GM21619 (cell line): ENCODE results near the gene PRDX1.
"Not testable (repeated sequence)": the region's sequence is repeated elsewhere in the genome, so short reads cannot be mapped to it uniquely, and the experiment has no call there.

ENCODE experiments used
- ATAC-seq: cut with Tn5 transposase; IDR thresholded peaks from one replicate; pipeline ENCODE4 v1.9.1; 2021; ENCODE audit not compliant: unreplicated experiment

Gene PRDX1

DNA sequence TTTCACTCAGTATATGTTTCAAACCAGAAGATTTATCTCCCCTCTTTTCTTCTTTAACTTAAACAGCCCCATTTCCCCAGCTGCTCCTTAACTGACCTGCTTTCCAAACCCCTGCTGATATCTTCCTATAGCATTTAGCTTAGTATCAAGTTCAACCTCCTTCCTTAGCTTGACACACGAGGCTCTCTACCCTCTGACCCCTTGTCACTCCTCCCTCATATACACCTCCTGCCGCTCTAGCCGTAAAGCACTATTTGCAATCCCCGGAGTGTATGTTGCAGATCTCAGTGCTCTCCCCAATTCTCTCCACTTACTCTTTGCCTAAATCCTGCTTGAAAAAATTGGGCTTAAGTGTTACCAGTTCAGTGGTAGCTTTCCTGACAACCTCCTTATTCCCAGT lies 15.2 kb upstream of the PRDX1 start:
- ATAC-seq = no peak

DNA sequence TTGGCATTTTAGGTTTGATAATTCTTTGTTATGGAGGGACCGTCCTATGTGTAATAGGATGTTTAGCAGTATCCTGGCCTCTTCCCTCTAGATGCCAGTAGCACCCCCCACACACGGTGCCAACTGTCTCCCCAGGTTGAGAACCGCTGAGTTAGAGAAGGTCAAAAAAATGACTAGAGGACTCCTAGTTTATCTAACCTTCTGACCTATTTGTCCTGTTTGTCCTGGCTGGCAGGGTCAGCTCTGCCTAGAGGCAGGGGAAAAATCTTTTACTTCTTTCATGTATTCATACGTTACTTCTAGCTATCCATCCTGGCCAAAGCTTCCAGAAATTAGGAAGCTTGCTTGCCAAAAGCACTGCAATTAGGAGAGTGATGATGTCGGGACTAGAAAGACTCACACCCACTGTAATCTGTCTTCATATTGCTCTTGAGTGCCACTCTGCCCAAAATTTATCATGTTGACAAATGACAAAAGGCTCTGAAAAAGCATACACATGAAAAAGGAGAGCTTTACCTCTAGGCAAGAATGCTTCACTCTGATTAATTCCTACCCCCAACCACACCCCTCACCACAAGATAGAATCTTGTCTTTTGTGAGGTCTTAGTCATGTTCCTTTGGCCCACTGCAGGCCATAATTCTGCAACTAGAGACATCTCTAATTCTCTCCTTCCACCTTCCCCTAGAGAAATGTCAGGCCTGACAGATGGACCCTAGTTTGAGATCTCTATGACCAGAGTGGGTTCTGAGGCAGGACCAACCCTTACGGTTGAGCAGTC lies 14.5 kb upstream of the PRDX1 start:
- ATAC-seq = no peak

DNA sequence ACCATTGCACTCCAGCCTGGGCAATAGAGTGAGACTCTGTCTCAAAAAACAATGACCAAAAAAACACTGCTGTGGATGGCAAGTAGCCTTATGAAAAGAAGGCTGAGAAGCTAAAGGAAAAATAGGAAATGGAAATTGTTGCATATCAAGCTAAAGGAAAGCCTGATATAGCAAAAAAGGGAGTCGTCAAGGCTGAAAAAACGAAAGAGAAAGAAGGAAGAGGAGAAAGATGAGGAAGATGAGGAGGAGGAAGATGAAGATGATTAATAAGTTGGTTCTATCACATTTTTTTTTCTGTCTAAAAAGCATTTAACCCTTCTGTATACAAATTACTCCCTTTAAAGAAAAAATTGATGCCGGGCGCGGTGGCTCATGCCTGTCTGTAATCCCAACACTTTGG lies 10.2 kb upstream of the PRDX1 start:
- ATAC-seq = no peak

DNA sequence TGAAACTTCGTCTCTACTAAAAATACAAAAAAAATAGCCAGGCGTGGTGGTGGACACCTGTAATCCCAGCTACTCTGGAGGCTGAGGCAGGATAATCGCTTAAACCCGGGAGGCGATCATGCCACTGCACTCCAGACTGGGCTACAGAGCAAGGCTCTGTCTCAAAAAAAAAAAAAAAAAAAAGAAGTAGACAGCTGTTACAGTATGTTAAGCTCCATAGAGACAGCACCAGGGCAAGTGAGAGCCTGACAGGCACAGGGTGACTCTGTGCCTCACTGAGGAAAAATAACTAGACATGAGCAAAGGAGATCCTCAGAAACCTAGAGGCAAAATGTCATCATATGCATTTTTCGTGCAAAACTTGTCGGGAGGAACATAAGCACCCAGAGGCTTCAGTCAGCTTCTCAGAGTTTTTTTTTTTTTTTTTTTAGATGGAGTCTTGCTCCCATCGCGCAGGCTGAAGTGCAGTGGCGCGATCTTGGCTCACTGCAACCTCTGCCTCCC lies 9.0 kb upstream of the PRDX1 start:
- ATAC-seq = no peak

DNA sequence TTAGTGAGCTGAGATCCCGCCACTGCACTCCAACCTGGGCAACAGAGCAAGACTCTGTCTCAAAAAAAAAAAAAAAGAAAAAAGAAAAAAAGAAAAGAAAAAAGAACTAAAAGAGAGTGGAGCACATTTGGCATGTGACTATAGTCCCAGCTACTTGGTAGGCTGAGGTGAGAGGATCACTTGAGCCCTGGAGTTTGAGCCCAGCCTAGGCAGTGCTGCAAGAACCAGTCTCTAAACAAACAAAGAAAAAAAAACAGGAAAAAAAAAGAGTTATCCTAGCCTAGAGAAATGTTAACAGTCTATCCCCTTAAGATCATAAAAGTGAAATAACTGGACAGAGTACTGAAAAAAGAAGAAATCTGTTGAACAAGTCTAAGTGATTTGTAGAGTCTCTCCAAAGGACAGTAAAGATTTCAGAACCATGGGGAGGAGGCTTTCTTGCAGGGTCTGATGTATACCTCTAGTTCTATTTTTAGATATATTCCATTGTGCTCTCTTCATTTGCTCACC lies 4.5 kb upstream of the PRDX1 start:
- no peak for ATAC-seq

DNA sequence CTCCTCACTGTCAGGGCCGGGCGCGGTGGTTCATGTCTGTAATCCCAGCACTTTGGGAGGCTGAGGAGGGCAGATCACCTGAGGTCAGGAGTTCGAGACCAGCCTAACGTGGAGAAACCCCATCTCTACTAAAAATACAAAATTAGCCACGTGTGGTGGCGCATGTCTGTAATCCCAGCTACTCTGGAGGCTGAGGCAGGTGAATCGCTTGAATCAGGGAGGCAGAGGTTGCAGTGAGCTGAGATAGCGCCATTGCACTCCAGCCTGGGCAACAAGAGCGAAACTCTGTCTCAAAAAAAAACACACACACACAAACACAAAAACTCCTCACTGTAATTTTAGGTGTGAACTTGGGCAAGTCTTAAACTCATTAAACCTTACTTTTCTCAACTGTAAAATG lies 2.3 kb upstream of the PRDX1 start:
- ATAC-seq = not testable (repeated sequence)

DNA sequence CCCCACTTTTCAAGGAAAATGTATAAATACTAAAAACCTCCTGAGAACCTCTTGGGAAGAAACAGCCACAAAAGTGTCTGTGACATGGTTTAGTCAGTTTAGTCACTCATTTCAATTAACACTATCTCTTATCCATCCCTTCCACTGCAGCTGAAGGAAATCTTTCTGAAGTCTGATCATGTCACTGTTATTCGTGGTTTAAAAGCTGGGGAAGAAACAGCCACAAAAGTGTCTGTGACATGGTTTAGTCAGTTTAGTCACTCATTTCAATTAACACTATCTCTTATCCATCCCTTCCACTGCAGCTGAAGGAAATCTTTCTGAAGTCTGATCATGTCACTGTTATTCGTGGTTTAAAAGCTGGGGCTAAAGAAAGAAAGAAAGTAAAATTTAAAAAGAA lies 1.8 kb upstream of the PRDX1 start:
- ATAC-seq = not testable (repeated sequence)

DNA sequence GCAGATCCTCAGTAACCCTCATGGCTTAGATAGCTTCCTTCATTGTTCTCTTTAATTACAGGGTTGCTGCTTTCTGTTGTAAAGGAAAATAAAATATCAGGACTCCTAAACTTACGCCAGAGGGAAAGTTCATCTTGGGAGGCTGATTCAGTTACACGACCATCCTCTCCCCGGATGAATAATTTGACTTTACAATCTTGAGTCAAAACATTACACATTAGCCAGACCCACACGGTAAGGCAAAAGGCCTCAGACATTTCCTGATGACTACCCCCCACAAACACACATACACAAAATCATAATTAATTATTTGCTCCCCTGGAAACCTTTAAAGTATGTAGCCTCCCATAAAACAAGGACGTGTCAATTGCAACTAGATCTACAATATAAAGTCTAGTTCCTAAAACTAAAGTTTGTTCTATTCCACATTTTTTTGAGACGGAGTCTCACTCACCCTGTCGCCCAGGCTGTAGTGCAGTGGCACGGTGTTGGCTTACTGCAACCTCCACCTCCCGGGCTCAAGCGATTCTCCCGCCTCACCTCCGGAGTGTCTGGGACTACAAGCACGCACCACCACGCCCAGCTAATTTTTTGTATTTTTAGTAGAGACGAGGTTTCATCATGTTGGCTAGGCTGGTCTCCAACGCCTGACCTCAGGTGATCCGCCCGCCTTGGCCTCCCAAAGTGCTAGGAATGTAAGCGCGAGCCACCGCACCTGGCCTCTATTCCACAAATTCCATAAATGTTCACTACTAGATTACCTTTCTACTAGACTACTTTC lies 830 bp upstream of the PRDX1 start:
- no peak for ATAC-seq

DNA sequence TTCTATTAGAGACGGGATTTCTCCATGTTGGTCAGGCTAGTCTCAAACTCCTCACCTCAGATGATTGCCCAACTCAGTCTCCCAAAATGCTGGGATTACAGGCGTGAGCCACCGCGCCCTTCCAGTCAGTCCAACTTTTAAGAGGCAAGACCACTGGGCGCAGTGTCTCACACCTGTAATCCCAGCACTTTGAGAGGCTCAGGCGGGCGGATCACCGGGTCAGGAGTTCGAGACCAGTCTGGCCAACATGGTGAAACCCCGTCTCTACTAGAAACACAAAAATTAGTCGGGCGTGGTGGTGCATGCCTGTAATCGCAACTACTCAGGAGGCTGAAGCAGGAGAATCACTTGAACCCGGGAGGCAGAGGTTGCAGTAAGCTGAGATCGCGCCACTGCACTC lies 1.9 kb downstream of the PRDX1 start:
- ATAC-seq = not testable (repeated sequence)

DNA sequence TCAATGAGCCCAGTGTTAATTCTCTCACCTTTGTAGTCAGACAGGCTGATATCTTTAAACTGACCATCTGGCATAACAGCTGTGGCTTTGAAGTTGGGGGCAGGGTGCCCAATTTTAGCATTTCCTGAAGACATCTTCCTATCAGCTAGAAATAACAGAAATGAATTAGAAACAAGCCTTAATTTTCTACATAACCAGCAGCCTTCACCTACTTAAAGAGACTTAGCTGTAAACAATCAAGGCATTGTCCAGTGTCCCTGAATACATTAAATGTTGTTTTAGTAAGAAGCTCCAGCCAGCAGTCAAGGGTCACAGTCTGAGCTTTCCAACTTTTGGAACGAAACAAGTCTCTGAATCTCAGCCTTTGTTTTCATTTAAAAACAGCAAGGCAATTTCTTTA lies 2.8 kb downstream of the PRDX1 start:
- no peak for ATAC-seq

DNA sequence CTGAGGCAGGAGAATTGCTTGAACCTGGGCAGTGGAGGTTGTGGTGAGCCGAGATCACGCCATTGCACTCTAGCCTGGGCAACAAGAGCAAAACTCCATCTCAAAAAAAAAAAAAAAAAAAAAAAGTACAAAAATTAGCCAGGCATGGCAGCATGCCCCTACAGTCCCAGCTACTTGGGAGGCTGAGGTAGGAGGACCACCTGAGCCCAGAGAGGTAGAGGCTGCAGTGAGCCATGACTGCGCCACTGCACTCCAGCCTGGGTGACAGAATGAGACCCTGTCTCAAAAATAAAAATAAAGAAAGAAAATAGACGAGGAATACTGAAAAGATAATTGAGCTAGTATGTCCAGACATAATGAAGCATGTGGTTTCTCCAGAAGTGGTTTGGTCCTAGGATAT lies 3.3 kb downstream of the PRDX1 start:
- ATAC-seq = not testable (repeated sequence)

DNA sequence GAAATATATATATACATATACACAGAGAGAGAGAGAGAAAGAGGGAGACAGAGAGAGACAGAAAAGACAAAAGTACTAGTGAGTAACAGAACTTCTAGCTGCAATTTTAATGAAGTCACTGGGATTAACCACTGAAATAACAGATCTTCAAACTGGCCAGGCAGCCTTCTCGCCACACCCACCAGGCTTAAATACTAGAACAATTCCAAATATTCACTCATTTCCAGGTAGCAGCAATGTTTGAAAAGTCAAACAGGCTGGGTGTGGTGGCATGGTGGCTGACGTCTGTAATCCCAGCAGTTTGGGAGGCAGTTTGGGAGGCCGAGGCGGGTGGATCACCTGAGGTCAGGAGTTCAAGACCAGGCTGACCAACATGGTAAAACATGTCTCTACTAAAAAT lies 5.2 kb downstream of the PRDX1 start:
- no peak for ATAC-seq

DNA sequence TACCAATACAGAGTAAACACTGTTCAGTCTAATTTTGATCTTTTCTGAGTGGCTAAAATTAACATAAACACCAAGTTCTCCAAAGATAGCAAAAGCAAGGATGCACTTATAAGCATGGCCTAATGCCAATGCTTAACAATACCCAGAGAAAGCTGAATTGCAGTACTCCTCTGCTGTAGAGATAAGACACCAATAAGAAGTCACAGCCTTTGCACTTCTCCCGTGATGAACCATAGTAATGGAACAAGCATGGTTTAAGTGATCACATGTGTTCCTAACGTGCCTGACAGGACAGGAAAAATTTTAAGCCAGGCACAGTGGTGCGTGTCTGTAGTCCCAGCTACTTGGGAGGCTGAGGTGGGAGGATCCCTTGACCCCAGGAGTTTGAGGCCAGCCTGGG lies 5.6 kb downstream of the PRDX1 start:
- no peak for ATAC-seq

DNA sequence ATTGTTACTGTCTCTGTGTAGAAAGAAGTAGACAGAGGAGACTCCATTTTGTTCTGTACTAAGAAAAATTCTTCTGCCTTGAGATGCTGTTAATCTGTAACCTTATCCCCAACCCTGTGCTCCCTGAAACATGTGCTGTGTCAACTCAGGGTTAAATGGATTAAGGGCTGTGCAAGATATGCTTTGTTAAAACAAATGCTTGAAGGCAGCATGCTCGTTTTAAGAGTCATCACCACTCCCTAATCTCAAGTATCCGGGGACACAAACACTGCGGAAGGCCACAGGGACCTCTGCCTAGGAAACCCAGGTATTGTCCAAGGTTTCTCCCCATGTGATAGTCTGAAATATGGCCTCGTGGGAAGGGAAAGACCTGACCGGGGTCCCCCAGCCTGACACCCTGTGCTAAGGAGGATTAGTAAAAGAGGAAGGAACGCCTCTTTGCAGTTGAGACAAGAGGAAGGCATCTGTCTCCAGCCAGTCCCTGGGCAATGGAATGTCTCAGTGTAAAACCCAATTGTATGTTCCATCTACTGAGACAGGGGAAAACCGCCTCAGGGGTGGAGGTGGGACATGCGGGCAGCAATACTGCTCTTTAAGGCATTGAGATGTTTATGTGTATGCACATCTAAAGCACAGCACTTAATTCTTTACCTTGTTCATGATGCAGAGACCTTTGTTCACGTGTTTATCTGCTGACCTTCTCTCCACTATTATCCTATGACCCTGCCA lies 8.0 kb downstream of the PRDX1 start:
- not testable (repeated sequence) for ATAC-seq

DNA sequence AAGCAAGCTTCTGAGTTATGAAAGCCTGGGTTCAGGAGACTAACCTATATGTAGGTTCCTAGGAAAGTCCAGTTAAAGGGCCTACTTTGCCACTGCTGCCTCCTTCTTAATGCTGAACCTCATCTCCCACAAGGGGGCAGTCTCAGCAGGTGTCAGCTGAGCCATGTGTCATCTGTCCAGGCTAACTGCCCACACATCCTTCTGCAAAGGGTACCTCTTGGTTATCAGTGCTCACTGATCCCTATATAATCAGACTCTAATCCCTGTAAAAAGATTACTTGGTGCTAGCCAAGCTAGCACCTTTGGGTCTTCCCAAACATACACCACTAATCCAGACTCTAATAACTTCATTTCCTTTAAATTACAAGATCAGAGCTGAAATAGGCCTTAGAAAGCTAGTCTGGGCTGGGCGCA lies 9.0 kb downstream of the PRDX1 start:
- peak; percentile 56 for ATAC-seq

DNA sequence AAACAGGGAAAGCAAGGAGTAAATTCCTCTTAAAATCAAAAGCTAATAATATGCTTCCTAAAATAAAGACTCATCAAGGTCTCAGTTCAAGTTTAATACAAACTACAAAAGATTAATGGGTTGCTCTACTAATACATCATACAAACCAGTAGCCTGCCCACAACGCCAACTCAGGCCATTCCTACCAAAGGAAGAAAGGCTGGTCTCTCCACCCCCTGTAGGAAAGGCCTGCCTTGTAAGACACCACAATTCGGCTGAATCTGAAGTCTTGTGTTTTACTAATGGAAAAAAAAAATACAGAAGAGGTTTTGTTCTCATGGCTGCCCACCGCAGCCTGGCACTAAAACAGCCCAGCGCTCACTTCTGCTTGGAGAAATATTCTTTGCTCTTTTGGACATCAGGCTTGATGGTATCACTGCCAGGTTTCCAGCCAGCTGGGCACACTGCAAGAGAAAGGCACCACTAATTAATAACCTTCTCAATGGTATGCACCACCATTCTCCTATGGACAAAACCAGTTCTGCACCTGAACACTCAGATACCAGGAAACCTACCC lies 10.6 kb downstream of the PRDX1 start:
- no peak for ATAC-seq

DNA sequence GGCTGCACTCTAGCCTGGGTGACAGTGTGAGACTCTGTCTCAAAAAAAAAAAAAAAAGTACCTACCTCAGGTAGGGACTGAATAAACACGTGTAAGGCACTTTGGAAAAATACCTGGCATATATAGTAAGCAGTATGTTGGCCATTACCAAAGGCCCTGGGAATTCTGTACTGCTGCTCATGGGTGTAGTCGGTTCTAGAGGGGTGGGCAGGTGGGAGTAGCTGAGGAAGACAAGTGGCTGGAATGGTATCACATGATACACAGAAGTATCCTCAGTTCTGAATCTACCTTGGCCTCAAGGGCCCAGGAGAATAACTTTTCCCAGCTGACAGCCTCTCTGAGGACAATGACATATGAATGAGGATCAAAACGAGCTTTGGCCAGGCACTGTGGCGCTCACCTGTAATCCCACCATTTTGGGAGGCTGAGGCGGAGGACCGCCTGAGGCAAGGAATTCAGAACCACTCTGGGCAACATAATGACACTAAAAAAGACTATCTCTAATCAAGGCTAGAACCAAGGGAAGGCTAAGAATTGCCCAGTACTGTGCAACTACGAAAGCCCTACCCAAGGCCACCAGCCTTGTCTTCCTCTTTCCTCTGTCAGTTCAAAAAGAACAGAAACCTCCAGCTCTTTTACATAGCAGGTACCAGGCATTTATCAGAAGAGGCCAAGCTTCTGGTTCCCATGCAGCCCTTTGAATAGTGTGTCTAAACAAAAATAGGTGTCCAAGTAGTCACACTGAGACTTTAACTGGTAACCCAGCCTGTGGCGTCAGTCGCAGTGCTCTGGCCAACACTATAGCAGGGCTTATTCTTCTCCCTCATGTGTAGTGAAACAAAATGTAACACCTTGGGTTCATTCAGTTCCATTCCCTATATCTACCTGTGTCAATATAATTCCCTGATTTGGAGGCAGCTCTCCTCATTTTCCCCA lies 11.4 kb downstream of the PRDX1 start:
- ATAC-seq = no peak

DNA sequence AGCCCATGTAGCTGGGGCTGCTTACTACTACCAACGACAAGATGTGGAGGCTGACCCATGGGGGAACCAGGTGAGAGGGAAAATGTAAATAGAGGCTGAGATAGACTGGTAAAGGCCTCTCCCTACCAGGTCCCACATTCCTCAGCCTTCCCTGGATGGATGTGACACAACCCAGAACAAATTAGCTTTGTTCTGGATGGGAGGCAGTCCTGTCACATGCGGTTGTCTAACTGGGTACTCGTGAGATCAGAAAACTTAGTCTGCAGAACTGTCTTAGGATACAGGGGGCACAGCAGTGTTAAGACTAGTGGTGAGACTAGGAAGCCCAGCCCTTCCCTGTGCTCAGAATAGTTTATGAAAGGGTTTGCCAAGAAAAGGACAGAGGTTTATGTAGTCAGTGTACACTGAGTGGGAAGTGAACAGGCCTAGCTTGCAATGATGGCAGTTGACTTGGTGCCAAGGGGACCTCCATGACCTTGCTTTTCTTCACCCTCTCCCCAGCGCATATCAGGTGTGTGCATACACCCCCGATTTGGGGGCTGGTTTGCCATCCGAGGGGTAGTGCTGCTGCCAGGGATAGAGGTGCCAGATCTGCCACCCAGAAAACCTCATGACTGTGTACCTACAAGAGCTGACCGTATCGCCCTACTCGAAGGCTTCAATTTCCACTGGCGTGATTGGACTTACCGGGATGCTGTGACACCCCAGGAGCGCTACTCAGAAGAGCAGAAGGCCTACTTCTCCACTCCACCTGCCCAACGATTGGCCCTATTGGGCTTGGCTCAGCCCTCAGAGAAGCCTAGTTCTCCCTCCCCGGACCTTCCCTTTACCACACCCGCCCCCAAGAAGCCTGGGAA lies 13.2 kb downstream of the PRDX1 start:
- no peak for ATAC-seq

DNA sequence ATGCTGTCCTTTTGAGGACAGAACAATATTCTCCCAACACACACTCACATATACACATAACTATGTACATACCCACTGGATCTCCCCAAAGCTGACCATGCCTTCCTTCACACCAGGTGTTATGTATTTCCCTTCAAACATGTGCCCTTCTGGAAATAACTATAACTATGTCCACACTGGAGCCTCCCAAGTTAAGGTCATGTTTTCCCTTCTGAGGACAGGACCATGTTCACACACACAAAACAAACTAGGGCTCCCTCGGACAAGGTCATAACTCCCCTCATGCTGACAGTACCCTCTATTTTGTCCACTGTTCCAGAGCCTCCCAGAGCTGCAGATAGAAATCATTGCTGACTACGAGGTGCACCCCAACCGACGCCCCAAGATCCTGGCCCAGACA lies 13.8 kb downstream of the PRDX1 start:
- no peak for ATAC-seq
